Measurements from ENCODE around the gene PILRA. TPM values are rescaled to one million over a fixed set of nuclear protein-coding genes. Genes with fewer than 3 reads are reported as not detected.
A peak's percentile ranks its signal among the peaks of the same experiment; 100 is the strongest.

Gene PILRA
- total RNA-seq, 1 experiment from 2014 or later = 1.8 TPM

GRCh38 chr7:100435401-100436304, 62.4 kb downstream of the PILRA start (continued):
- TF ChIP-seq AFF4 (CRISPR knock-in tag; IDR thresholded peaks at IDR 0.05; ENCODE audit: borderline replicate concordance) (0 out of 2 replicates have a peak, but pooled peaks have one; percentile 52), ZNF232 (CRISPR knock-in tag; IDR thresholded peaks at IDR 0.05) (peak; percentile 86; the same call in 1 of the 2 replicates), RELA (CRISPR knock-in tag; IDR thresholded peaks at IDR 0.05; ENCODE audit: borderline replicate concordance) (0 out of 2 replicates have a peak, but pooled peaks have one; percentile 15), ATF1 (CRISPR knock-in tag; IDR thresholded peaks at IDR 0.05) (0 out of 2 replicates have a peak, but pooled peaks have one; percentile 76), JUN (CRISPR knock-in tag; IDR thresholded peaks at IDR 0.05) (no peak), ZNF121 (CRISPR knock-in tag; IDR thresholded peaks at IDR 0.05) (0 out of 2 replicates have a peak, but pooled peaks have one; percentile 2), ARID4B (CRISPR knock-in tag; IDR thresholded peaks at IDR 0.05; ENCODE audit: borderline replicate concordance) (peak; percentile 71; the same call in 1 of the 2 replicates), ZBTB43 (CRISPR knock-in tag; IDR thresholded peaks at IDR 0.05) (no peak), ZNF219 (CRISPR knock-in tag; IDR thresholded peaks at IDR 0.05; ENCODE audit: borderline replicate concordance) (peak; percentile 59; the same call in 1 of the 2 replicates), CDX4 (CRISPR knock-in tag; IDR thresholded peaks at IDR 0.05; ENCODE audit: borderline replicate concordance) (no peak), HMGXB4 (CRISPR knock-in tag; IDR thresholded peaks at IDR 0.05) (peak; percentile 59; the same call in 1 of the 2 replicates), EMX1 (CRISPR knock-in tag; IDR thresholded peaks at IDR 0.05) (peak; percentile 73; the same call in 1 of the 2 replicates), NR1H2 (CRISPR knock-in tag; IDR thresholded peaks at IDR 0.05) (no peak), ZNF416 (CRISPR knock-in tag; IDR thresholded peaks at IDR 0.05) (peak; percentile 68; the same call in 1 of the 2 replicates), E2F5 (CRISPR knock-in tag; IDR thresholded peaks at IDR 0.05) (no peak), CBFB (CRISPR knock-in tag; IDR thresholded peaks at IDR 0.05; ENCODE audit: low read depth) (no peak), ZNF263 (CRISPR knock-in tag; IDR thresholded peaks at IDR 0.05; ENCODE audit: low read depth) (no peak), PRRX2 (CRISPR knock-in tag; IDR thresholded peaks at IDR 0.05) (peak; percentile 81), FOXP1 (CRISPR knock-in tag; IDR thresholded peaks at IDR 0.05; ENCODE audit: borderline replicate concordance) (no peak), GRHL2 (CRISPR knock-in tag; IDR thresholded peaks at IDR 0.05; ENCODE audit: insufficient replicate concordance, severe bottlenecking) (no peak), AR (CRISPR knock-in tag; IDR thresholded peaks at IDR 0.05) (0 out of 2 replicates have a peak, but pooled peaks have one; percentile 3)

Data from WTC11 (cell line).